GM12875 (cell line): ENCODE data around the gene JAKMIP3.

Experiments
- H3K4me3 ChIP-seq: one replicate; pipeline ENCODE4 v1.5.1; 2011; ENCODE audit warnings: low read depth, low read length, control low read depth
- TF ChIP-seq, protein P1 (sequence below): IDR thresholded peaks from 2 replicates; pipeline ENCODE4 v1.5.1; 2011; ENCODE audit warnings: low read depth, mild to moderate bottlenecking, control low read depth, inconsistent platforms, low read length, moderate library complexity, borderline replicate concordance; ENCODE audit not compliant: insufficient read depth

Gene JAKMIP3

DNA sequence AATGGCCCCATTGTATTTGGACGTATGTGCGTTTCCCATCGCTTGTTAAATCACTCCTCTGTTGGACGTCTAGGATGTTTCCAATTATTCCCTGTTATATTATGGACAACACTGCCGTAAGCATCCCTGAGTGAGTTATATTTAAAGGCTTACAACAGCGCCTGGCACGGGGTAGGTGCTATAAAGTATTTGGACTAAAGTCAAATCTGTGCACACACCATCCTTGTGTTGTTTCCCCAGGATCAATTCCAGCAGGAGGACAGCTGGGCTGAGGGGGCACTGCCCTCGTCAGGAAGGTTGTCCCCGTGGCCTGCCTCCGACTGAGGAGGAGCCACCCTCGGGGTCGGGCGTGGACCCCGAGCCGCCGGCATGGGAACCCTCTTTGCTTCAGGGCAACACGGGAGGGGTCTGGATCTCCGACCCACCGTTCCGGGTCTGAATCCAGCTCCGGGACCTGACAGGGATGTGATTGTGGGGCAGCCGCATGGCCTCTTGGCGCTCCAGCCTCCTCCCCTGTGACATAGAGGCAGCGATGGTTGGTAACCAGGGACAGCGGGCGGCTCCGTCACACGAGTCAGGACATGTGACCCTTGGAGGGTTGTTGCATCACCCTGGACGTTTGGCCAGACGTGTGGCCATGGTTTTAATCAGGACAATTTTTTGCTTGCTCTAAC is 1.5 kb upstream of the JAKMIP3 start:
- TF ChIP-seq, protein P1, sequence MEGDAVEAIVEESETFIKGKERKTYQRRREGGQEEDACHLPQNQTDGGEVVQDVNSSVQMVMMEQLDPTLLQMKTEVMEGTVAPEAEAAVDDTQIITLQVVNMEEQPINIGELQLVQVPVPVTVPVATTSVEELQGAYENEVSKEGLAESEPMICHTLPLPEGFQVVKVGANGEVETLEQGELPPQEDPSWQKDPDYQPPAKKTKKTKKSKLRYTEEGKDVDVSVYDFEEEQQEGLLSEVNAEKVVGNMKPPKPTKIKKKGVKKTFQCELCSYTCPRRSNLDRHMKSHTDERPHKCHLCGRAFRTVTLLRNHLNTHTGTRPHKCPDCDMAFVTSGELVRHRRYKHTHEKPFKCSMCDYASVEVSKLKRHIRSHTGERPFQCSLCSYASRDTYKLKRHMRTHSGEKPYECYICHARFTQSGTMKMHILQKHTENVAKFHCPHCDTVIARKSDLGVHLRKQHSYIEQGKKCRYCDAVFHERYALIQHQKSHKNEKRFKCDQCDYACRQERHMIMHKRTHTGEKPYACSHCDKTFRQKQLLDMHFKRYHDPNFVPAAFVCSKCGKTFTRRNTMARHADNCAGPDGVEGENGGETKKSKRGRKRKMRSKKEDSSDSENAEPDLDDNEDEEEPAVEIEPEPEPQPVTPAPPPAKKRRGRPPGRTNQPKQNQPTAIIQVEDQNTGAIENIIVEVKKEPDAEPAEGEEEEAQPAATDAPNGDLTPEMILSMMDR, result no peak

DNA sequence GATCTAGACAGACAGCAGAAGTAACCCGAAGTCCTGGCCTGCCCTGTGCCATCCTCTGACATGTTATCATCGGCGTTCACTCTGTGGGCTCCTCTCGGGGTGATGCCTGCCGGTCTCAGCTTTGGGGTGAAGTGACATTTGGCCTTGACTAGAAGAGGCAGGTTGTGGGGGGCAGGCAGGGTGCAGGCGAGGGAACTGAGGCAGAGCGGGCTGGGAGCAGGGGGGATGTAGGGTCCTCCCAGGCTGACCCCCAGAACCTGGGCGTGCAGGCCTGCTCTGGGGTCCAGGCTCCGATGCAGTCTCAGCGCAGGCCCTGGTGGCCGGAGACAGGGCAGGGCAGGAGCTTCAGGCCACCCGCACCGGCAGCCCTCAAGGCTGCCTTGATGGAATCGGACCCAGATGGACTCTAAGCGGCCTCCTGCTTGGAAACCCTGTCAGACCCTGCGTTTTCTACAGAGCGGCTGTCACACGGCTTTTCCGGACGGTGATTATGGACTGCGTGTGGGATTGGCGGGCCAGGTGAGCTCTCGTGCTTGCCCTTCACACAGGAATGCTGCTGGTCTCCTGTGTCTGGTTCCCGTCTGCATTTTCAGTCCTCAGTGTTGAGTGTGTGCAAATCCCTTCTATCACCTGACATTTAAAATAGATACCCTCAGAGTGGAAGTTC is 842 bp upstream of the JAKMIP3 start:
- H3K4me3 ChIP-seq, result no peak overlapping the region
- TF ChIP-seq, protein P1, result no peak

More for the DNA sequence above, 1.5 kb upstream of the JAKMIP3 start:
- H3K4me3 ChIP-seq, result no peak overlapping the region

DNA sequence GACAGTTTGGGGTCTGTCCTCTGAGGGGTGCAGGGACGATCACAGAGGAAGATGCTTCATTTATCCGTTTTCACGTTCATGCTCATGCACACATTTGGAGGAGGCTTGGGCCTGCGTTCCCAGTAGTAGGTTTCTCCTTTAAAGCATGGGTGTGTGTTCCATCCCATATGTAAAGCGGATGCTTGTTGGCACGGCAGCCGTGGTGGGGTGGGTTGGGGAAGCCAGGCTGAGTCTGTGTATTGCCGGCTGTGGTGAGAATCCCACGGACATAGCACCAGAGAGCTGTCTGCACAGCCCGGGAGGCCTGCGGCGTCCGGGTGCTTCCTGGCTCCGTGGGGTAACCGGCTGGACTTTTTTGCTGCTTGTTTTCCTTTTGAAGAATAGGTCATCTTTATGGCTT is 440 bp downstream of the JAKMIP3 start:
- TF ChIP-seq, protein P1, result no peak
- no peak overlapping the region for H3K4me3 ChIP-seq

DNA sequence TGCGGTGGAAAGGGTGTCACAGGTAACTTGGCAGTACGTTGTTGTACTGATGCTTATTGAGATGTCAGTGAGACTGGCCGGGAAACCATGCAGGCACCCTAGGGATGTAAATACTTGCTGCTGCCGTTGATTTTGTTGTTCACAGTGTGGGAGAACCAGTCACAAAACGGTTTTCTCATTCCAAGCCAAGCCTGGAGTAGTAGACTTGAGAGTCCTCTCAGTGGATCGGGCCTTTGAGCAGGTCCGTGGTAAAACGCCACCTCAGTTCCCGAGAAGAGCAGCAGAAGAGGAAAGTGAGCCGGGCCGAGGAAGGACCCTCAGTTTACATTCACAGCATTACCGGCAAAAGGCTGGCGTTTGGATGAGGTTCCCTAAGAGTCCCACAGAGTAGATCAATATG is 1.1 kb downstream of the JAKMIP3 start:
- no peak overlapping the region for H3K4me3 ChIP-seq
- TF ChIP-seq, protein P1, result no peak

DNA sequence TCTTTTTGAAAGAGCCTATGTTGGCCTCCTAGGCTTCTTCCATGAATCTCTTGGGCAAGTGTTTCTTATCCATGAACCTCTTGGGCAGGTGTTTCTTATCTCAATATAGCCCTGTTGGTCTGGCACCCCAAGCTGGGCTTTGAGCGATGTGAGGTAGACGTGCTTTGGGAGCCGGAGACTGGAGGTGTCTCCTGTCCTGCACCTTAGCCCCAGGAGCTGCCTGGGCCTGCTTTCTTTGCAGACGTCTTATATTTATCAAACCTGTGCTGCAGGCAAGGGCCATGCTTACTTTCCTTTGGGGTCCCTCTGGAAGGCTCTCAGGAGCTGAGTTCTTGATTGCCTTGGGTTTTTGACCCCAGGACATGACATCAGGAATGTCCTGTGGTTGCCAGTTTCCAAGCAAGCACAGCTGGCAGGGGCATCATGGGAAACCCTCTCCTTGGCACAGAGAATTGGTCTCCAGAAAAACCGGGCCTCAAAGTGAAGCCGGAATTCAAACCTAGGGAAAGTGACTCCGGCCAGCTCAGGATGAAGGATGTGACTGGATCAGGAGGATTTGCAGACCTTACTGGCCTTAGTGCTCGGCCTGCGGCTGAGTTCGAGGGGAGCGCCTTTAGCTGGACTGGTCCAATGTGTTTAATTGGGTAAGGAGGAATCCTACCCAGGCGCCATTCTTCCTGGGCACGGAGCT is 2.8 kb downstream of the JAKMIP3 start:
- TF ChIP-seq, protein P1, result no peak

DNA sequence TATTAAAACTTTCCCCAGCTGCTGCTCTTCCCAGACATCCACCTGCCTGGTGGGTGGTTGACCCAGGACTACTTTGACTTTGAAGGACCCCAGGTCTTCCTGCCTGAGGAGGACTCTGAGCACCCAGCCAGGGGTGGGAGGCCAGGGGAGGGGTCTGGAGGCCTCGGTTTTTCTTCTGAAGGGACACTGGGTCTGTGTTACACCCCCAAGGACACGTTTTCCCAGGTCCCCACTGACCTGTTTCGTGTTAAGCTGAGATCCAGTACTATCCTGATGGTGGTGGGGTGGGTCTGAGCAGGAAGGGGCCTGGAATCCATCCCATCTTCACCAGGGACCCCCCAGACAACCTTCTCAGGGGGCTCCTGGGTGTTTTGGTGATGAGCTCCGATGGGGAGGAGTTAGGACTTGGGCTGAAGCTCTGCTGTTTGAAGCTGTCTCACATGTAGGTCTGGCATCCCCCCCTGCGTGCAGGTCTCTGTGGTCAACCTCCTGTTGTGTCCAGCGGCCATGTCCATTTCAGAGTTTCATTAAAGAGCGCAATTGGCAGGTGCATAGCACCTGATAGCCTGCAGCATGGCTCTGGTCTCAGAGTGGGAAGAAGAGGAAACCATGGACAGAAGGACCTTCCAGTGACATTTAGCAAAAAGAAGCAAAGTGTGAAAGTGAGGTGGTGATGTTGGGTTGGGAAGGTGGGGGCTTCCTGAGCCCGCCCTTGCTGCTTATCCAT is 3.5 kb downstream of the JAKMIP3 start:
- TF ChIP-seq, protein P1, result no peak
- no peak overlapping the region for H3K4me3 ChIP-seq

More for the DNA sequence above, 2.8 kb downstream of the JAKMIP3 start:
- no peak overlapping the region for H3K4me3 ChIP-seq

DNA sequence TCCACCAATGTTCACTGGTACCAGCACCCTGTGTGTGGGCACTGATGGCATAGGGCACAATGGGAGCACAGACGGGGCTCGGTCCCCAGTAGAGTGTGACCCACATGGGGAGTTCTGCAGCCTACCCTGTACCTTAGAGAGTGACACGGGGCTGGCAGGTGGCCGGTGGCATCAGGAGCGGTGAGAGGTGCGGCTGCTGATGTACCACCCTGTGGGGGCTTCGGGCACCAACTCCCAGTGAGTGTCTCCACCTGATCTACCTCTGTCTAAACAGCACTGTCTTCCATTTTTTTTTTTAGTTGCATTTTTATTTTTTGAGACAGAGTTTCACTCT is 4.1 kb downstream of the JAKMIP3 start:
- H3K4me3 ChIP-seq, result no peak overlapping the region
- TF ChIP-seq, protein P1, result no peak
